OCI-LY3 (cell line): ENCODE results near the gene CGN.

ENCODE experiments used
- H2AFZ ChIP-seq: fragments of 200-600, 300-600 bp; shearing (Covaris generic); 2 replicates; pipeline ENCODE4 v1.6.0; 2014; ENCODE audit warnings: antibody characterized with exemption, low read depth, low read length
- H3K27ac ChIP-seq: fragments of 200-600, 300-600 bp; sonication (generic); 2 replicates; pipeline ENCODE4 v1.5.1; 2014; ENCODE audit warnings: mild to moderate bottlenecking, low read length, moderate library complexity, mixed read lengths
- H3K27me3 ChIP-seq: fragments of 200-600, 300-600 bp; sonication (generic); 2 replicates; pipeline ENCODE4 v1.6.1; 2014; ENCODE audit warnings: low read depth, low read length, mixed read lengths
- H3K36me3 ChIP-seq: fragments of 200-600, 300-600 bp; sonication (generic); replicated peaks from 2 replicates; pipeline ENCODE3; 2014; ENCODE audit warnings: low read depth, low read length, mixed read lengths
- H3K4me1 ChIP-seq: fragments of 300-600, 200-600 bp; sonication (generic); 2 replicates; pipeline ENCODE4 v1.6.1; 2014; ENCODE audit warnings: low read length, mixed read lengths
- H3K4me2 ChIP-seq: fragments of 200-600, 300-600 bp; sonication (generic); 2 replicates; pipeline ENCODE4 v1.6.1; 2014; ENCODE audit warnings: low read length, mixed read lengths
- H3K4me3 ChIP-seq: fragments of 300-600, 200-600 bp; sonication (generic); 2 replicates; pipeline ENCODE4 v1.5.1; 2014; ENCODE audit warnings: antibody characterized with exemption, mild to moderate bottlenecking, low read length, moderate library complexity
- H3K79me2 ChIP-seq: fragments of 300-600, 200-600 bp; shearing (Covaris generic); 2 replicates; pipeline ENCODE4 v1.6.1; 2014; ENCODE audit warnings: mild to moderate bottlenecking, low read length, mixed read lengths
- H3K9ac ChIP-seq: fragments of 300-600, 200-600 bp; shearing (Covaris generic); 2 replicates; pipeline ENCODE4 v1.6.0; 2014; ENCODE audit warnings: mild to moderate bottlenecking, low read length, moderate library complexity
- H3K9me3 ChIP-seq: fragments of 200-600, 300-600 bp; shearing (Covaris generic); 2 replicates; pipeline ENCODE4 v1.6.1; 2014; ENCODE audit warnings: low read length, mixed read lengths; ENCODE audit not compliant: insufficient read depth
- H4K20me1 ChIP-seq: fragments of 200-600, 300-600 bp; sonication (generic); 2 replicates; pipeline ENCODE4 v1.6.1; 2016; ENCODE audit warnings: low read length, mixed read lengths; ENCODE audit not compliant: insufficient read depth
- CTCF ChIP-seq: fragments of 200-600, 300-600 bp; sonication (generic); IDR thresholded peaks from 2 replicates; pipeline ENCODE4 v1.5.1; 2014; ENCODE audit warnings: antibody characterized with exemption, low read length, low read depth
- EZH2phosphoT487 ChIP-seq: fragments of 200-600 bp; shearing (Covaris generic); IDR thresholded peaks from 2 replicates; pipeline ENCODE4 v1.6.1; 2018; ENCODE audit warnings: antibody characterized with exemption, mixed run types, low read depth

Gene CGN

GRCh38 chr1:151499365-151499764 lies 11.8 kb upstream of the CGN start:
- Histone ChIP-seq H3K4me2 (no peak overlapping the region), H3K36me3 (no peaks in the 10 kb centered on the region), H3K4me1 (peaks cover 16% of the 10 kb centered on the region), H3K9me3 (no peaks in the 10 kb centered on the region), H3K27me3 (peaks cover 11% of the 10 kb centered on the region; the same call in 1 of the 2 replicates), H4K20me1 (no peaks in the 10 kb centered on the region), H3K79me2 (no peaks in the 10 kb centered on the region), H3K4me3 (no peak overlapping the region), H2AFZ (no peak overlapping the region), H3K27ac (no peak overlapping the region), H3K9ac (no peak overlapping the region)
- TF ChIP-seq CTCF (no peak), EZH2phosphoT487 (no peak)

GRCh38 chr1:151499930-151500329 lies 11.3 kb upstream of the CGN start:
- Histone ChIP-seq H2AFZ (no peak overlapping the region), H4K20me1 (no peaks in the 10 kb centered on the region), H3K79me2 (no peaks in the 10 kb centered on the region), H3K9me3 (no peaks in the 10 kb centered on the region), H3K4me3 (no peak overlapping the region), H3K4me1 (peaks cover 10% of the 10 kb centered on the region), H3K27me3 (peaks cover 11% of the 10 kb centered on the region; the same call in 1 of the 2 replicates), H3K36me3 (no peaks in the 10 kb centered on the region), H3K9ac (no peak overlapping the region), H3K4me2 (no peak overlapping the region), H3K27ac (no peak overlapping the region)
- TF ChIP-seq EZH2phosphoT487 (no peak), CTCF (no peak)

GRCh38 chr1:151501474-151501873 lies 9.7 kb upstream of the CGN start:
- Histone ChIP-seq H3K79me2 (no peaks in the 10 kb centered on the region), H3K27ac (no peak overlapping the region), H3K4me3 (no peak overlapping the region), H3K27me3 (peaks cover 14% of the 10 kb centered on the region; the same call in 1 of the 2 replicates), H3K9ac (no peak overlapping the region), H3K4me1 (no peaks in the 10 kb centered on the region), H3K36me3 (no peaks in the 10 kb centered on the region), H3K9me3 (no peaks in the 10 kb centered on the region), H2AFZ (no peak overlapping the region), H3K4me2 (no peak overlapping the region), H4K20me1 (no peaks in the 10 kb centered on the region)
- TF ChIP-seq EZH2phosphoT487 (no peak), CTCF (no peak)

- no peak for TF ChIP-seq CTCF
- no peak for TF ChIP-seq EZH2phosphoT487
- Histone ChIP-seq H3K27me3 (peaks cover 15% of the 10 kb centered on the region; the same call in 1 of the 2 replicates), H3K9me3 (no peaks in the 10 kb centered on the region), H4K20me1 (no peaks in the 10 kb centered on the region), H3K9ac (no peak overlapping the region), H3K4me2 (no peak overlapping the region), H3K79me2 (no peaks in the 10 kb centered on the region), H3K27ac (no peak overlapping the region), H3K4me1 (no peaks in the 10 kb centered on the region), H3K36me3 (no peaks in the 10 kb centered on the region), H3K4me3 (no peak overlapping the region), H2AFZ (no peak overlapping the region)
Measured at GRCh38 chr1:151502035-151502700, 9.0 kb upstream of the CGN start.
